Hepatocyte (in vitro differentiated cells): ENCODE data around the gene GABRA4. TPM values are rescaled to one million over a fixed set of nuclear protein-coding genes. Genes with fewer than 3 reads are reported as not detected.

Experiments
- DNase-seq: peaks from one replicate; pipeline ENCODE4 v3.0.0-alpha.2; 2016; ENCODE audit warnings: low spot score
- H2AFZ ChIP-seq: fragments of 200-600 bp; sonication (generic); 2 replicates; pipeline ENCODE4 v1.6.0; 2016; ENCODE audit warnings: antibody characterized with exemption, mild to moderate bottlenecking
- H3K27ac ChIP-seq: fragments of 200-600 bp; sonication (generic); 2 replicates; pipeline ENCODE4 v1.5.1; 2016; ENCODE audit warnings: mild to moderate bottlenecking
- H3K27me3 ChIP-seq: fragments of 200-600 bp; sonication (generic); 2 replicates; pipeline ENCODE4 v1.6.1; 2016
- H3K36me3 ChIP-seq: fragments of 200-600 bp; sonication (generic); replicated peaks from 2 replicates; pipeline ENCODE4 v1.5.1; 2016; ENCODE audit warnings: low read depth; ENCODE audit not compliant: insufficient read depth
- H3K4me1 ChIP-seq: fragments of 200-600 bp; sonication (generic); 2 replicates; pipeline ENCODE4 v1.5.1; 2016; ENCODE audit warnings: mild to moderate bottlenecking, moderate library complexity; ENCODE audit not compliant: insufficient read depth
- H3K4me2 ChIP-seq: fragments of 200-600 bp; sonication (generic); 2 replicates; pipeline ENCODE4 v1.6.0; 2016
- H3K4me3 ChIP-seq: fragments of 200-600 bp; sonication (generic); 2 replicates; pipeline ENCODE4 v1.5.1; 2016; ENCODE audit warnings: mild to moderate bottlenecking
- H3K79me2 ChIP-seq: fragments of 200-600 bp; sonication (generic); 2 replicates; pipeline ENCODE4 v1.6.0; 2017; ENCODE audit warnings: mild to moderate bottlenecking
- H3K9me2 ChIP-seq: fragments of 200-600 bp; sonication (generic); replicated peaks from 2 replicates; pipeline ENCODE4 v1.6.0; 2017; ENCODE audit warnings: mild to moderate bottlenecking; ENCODE audit not compliant: insufficient read depth
- H3K9me3 ChIP-seq: fragments of 200-600 bp; sonication (generic); 2 replicates; pipeline ENCODE4 v1.5.1; 2016; ENCODE audit warnings: low read depth, mild to moderate bottlenecking
- H4K20me1 ChIP-seq: fragments of 200-600 bp; sonication (generic); 2 replicates; pipeline ENCODE4 v1.6.0; 2016; ENCODE audit warnings: mild to moderate bottlenecking; ENCODE audit not compliant: insufficient read depth, poor library complexity, severe bottlenecking
- CTCF ChIP-seq: fragments of 200-600 bp; sonication (generic); IDR thresholded peaks from 2 replicates; pipeline ENCODE4 v1.5.1; 2016; ENCODE audit warnings: antibody characterized with exemption, mild to moderate bottlenecking; ENCODE audit not compliant: poor library complexity
- EZH2 ChIP-seq: fragments of 200-600 bp; sonication (generic); IDR thresholded peaks from 2 replicates; pipeline ENCODE4 v1.6.1; 2016; ENCODE audit warnings: antibody characterized with exemption, mild to moderate bottlenecking, borderline replicate concordance
- EZH2phosphoT487 ChIP-seq: fragments of 200-600 bp; sonication (generic); IDR thresholded peaks from one replicate; pipeline ENCODE4 v1.6.1; 2018; ENCODE audit warnings: antibody characterized with exemption, mild to moderate bottlenecking, low read depth, moderate library complexity; ENCODE audit not compliant: unreplicated experiment, severe bottlenecking
- WGBS: methylation state at CpG from one replicate; pipeline ENCODE4 v1.1.6; 2016; ENCODE audit warnings: low lambda C conversion rate; ENCODE audit errors: missing lambda C conversion rate; 5-methylcytosine and 5-hydroxymethylcytosine counted together
- polyA plus RNA-seq: library from polyadenylated mRNA; unstranded; fragments of >200 nt; fragmentation: Nextera tagmentation; extraction: Ambion mirVana; gene quantifications from 2 replicates; pipeline ENCODE4 v1.2.1, GENCODE V29; 2016
- total RNA-seq: library from RNA; depleted of rRNA; stranded (reverse); fragments of >200 nt; gene quantifications from 2 replicates; pipeline ENCODE4 v1.2.3, GENCODE V29; 2014

The GABRA4 gene
- total and polyA plus RNA-seq, 2 experiments from 2014 or later, result 0.27 to 0.73 TPM

- Histone ChIP-seq H3K4me1 (no peaks in the 10 kb centered on the region), H3K27ac (no peak overlapping the region), H3K4me2 (no peak overlapping the region), H4K20me1 (no peaks in the 10 kb centered on the region), H3K9me3 (no peaks in the 10 kb centered on the region), H2AFZ (no peak overlapping the region), H3K79me2 (no peaks in the 10 kb centered on the region), H3K9me2 (no peaks in the 10 kb centered on the region), H3K36me3 (no peaks in the 10 kb centered on the region), H3K27me3 (no peaks in the 10 kb centered on the region), H3K4me3 (no peak overlapping the region)
- WGBS, result 80% methylated on average over 6 of the region's 6 CpGs
- TF ChIP-seq CTCF, result no peak
- no peak for TF ChIP-seq EZH2
- TF ChIP-seq EZH2phosphoT487, result no peak
- DNase-seq, result no peak
Measured at GRCh38 chr4:46946919-46947536, 46.4 kb downstream of the GABRA4 start.

GRCh38 chr4:46945062-46945461 is 48.3 kb downstream of the GABRA4 start:
- Histone ChIP-seq H3K4me2 (no peak overlapping the region), H3K4me1 (no peaks in the 10 kb centered on the region), H2AFZ (no peak overlapping the region), H3K9me3 (no peaks in the 10 kb centered on the region), H3K4me3 (no peak overlapping the region), H4K20me1 (no peaks in the 10 kb centered on the region), H3K9me2 (no peaks in the 10 kb centered on the region), H3K27me3 (no peaks in the 10 kb centered on the region), H3K79me2 (no peaks in the 10 kb centered on the region), H3K36me3 (no peaks in the 10 kb centered on the region), H3K27ac (no peak overlapping the region)
- no peak for DNase-seq
- no peak for TF ChIP-seq CTCF
- TF ChIP-seq EZH2, result no peak
- no peak for TF ChIP-seq EZH2phosphoT487

- Histone ChIP-seq H3K4me3 (no peak overlapping the region), H3K79me2 (no peaks in the 10 kb centered on the region), H3K9me2 (no peaks in the 10 kb centered on the region), H4K20me1 (no peaks in the 10 kb centered on the region), H3K27me3 (no peaks in the 10 kb centered on the region), H2AFZ (no peak overlapping the region), H3K9me3 (no peaks in the 10 kb centered on the region), H3K36me3 (no peaks in the 10 kb centered on the region), H3K4me2 (no peak overlapping the region), H3K27ac (no peak overlapping the region), H3K4me1 (no peaks in the 10 kb centered on the region)
- DNase-seq, result no peak
- no peak for TF ChIP-seq EZH2
- TF ChIP-seq CTCF, result no peak
- TF ChIP-seq EZH2phosphoT487, result no peak
- 88% methylated on average over 1 of the region's 1 CpG for WGBS
Measured at GRCh38 chr4:46944345-46944744, 49.0 kb downstream of the GABRA4 start.

- no peak overlapping the region for H3K4me2 ChIP-seq
- no peaks in the 10 kb centered on the region for H3K9me3 ChIP-seq
- H4K20me1 ChIP-seq, result no peaks in the 10 kb centered on the region
- H2AFZ ChIP-seq, result no peak overlapping the region
- no peaks in the 10 kb centered on the region for H3K4me1 ChIP-seq
- no peak for TF ChIP-seq EZH2phosphoT487
- no peak for TF ChIP-seq EZH2
- TF ChIP-seq CTCF, result peak; percentile 40
- no peaks in the 10 kb centered on the region for H3K27me3 ChIP-seq
- 59% methylated on average over 1 of the region's 1 CpG for WGBS
- DNase-seq, result no peak
- no peak overlapping the region for H3K27ac ChIP-seq
- H3K4me3 ChIP-seq, result no peak overlapping the region
- no peaks in the 10 kb centered on the region for H3K9me2 ChIP-seq
- H3K79me2 ChIP-seq, result no peaks in the 10 kb centered on the region
- H3K36me3 ChIP-seq, result no peaks in the 10 kb centered on the region
Measured at GRCh38 chr4:46937493-46937892, 55.9 kb downstream of the GABRA4 start.
